Esophagus (tissue), 2 donors: Measurements from ENCODE around the gene PCED1B. TPM values are rescaled to one million over a fixed set of nuclear protein-coding genes. Genes with fewer than 3 reads are reported as not detected.

ENCODE experiments used
- H3K27ac ChIP-seq, 2 donors: one replicate each; pipeline ENCODE4 v1.5.1; 2013; ENCODE audit warnings: low read depth in 2 of 2, mild to moderate bottlenecking in 2 of 2, inconsistent platforms in 1 of 2, low read length in 1 of 2, moderate library complexity in 1 of 2
- H3K27me3 ChIP-seq, 2 donors: one replicate each; pipeline ENCODE4 v1.6.1; 2013; ENCODE audit warnings: low read length in 2 of 2, control low read depth in 1 of 2, mild to moderate bottlenecking in 1 of 2; ENCODE audit not compliant: insufficient read depth in 2 of 2, control insufficient read depth in 1 of 2
- H3K36me3 ChIP-seq, 2 donors: one replicate each; pipeline ENCODE4 v1.6.1; 2013; ENCODE audit warnings: low read length in 1 of 2; ENCODE audit not compliant: control insufficient read depth in 2 of 2, insufficient read depth in 2 of 2
- H3K4me1 ChIP-seq, 2 donors: one replicate each; pipeline ENCODE4 v1.6.1; 2013; ENCODE audit warnings: low read length in 1 of 2; ENCODE audit not compliant: control insufficient read depth in 2 of 2, insufficient read depth in 2 of 2
- H3K4me3 ChIP-seq, 2 donors: one replicate each; pipeline ENCODE4 v1.5.1; 2013; ENCODE audit warnings: low read length in 2 of 2, mild to moderate bottlenecking in 2 of 2, low read depth in 1 of 2, moderate library complexity in 1 of 2
- H3K9me3 ChIP-seq, 2 donors: one replicate each; pipeline ENCODE4 v1.6.1; 2013; ENCODE audit warnings: mild to moderate bottlenecking in 2 of 2, low read depth in 1 of 2, low read length in 1 of 2, moderate library complexity in 1 of 2; ENCODE audit not compliant: control insufficient read depth in 2 of 2, insufficient read depth in 1 of 2
- WGBS, 2 donors: extraction: QIAGEN DNeasy Blood & Tissue Kit; methylation state at CpG; one replicate each; pipeline ENCODE4 v1.1.7; 2013; 5-methylcytosine and 5-hydroxymethylcytosine counted together
- polyA plus RNA-seq, 2 donors: library from polyadenylated mRNA; stranded (reverse); fragments of 200-250 nt; gene quantifications; one replicate each; pipeline ENCODE4 v1.2.3, GENCODE V29; 2013
- donor health status: healthy with polysubstance abuse.
- donor health status: Bipolar disorder and iron deficiency.

The PCED1B gene
- polyA plus RNA-seq, 2 donors, result 1.2 to 1.6 TPM

- H3K27ac ChIP-seq, result no peak overlapping the region
- no peaks in the 10 kb centered on the region for H3K36me3 ChIP-seq
- H3K4me3 ChIP-seq, result no peak overlapping the region
- no peaks in the 10 kb centered on the region for H3K9me3 ChIP-seq
- WGBS, 2 donors, result 79 to 82% methylated on average over 1 of the region's 1 CpG
- H3K27me3 ChIP-seq, result no peaks in the 10 kb centered on the region
- H3K4me1 ChIP-seq, result peaks cover 0 to 3% of the 10 kb centered on the region in 2 donors
Observed at GRCh38 chr12:47084172-47084571, 4.8 kb downstream of the PCED1B start.

GRCh38 chr12:47085815-47086252 is 6.4 kb downstream of the PCED1B start:
- no peaks in the 10 kb centered on the region for H3K9me3 ChIP-seq
- H3K27ac ChIP-seq, result peak overlapping the region in 1 of 2 donors; percentile 17
- H3K4me3 ChIP-seq, result no peak overlapping the region
- peaks cover 0 to 3% of the 10 kb centered on the region in 2 donors for H3K4me1 ChIP-seq
- no peaks in the 10 kb centered on the region for H3K27me3 ChIP-seq
- H3K36me3 ChIP-seq, result no peaks in the 10 kb centered on the region
- WGBS, 2 donors, result 43 to 47% methylated on average over 6 of the region's 6 CpGs

GRCh38 chr12:47087088-47087688 is 7.8 kb downstream of the PCED1B start:
- H3K4me1 ChIP-seq, result peaks cover 0 to 3% of the 10 kb centered on the region in 2 donors
- no peak overlapping the region for H3K4me3 ChIP-seq
- H3K9me3 ChIP-seq, result no peaks in the 10 kb centered on the region
- H3K27ac ChIP-seq, result no peak overlapping the region
- H3K36me3 ChIP-seq, result no peaks in the 10 kb centered on the region
- 60 to 65% methylated on average over 2 of the region's 2 CpGs for WGBS, 2 donors
- H3K27me3 ChIP-seq, result no peaks in the 10 kb centered on the region

- Histone ChIP-seq H3K27me3 (no peaks in the 10 kb centered on the region), H3K4me3 (no peak overlapping the region), H3K27ac (peak overlapping the region; percentile 35 to 74), H3K9me3 (no peaks in the 10 kb centered on the region), H3K4me1 (peaks cover 0 to 3% of the 10 kb centered on the region in 2 donors), H3K36me3 (no peaks in the 10 kb centered on the region)
- WGBS, 2 donors, result 29 to 46% methylated on average over 7 of the region's 7 CpGs
Observed at GRCh38 chr12:47088021-47088944, 8.9 kb downstream of the PCED1B start.

GRCh38 chr12:47091009-47091408 is 11.6 kb downstream of the PCED1B start:
- H3K27ac ChIP-seq, result no peak overlapping the region
- H3K27me3 ChIP-seq, result no peaks in the 10 kb centered on the region
- H3K36me3 ChIP-seq, result no peaks in the 10 kb centered on the region
- WGBS, 2 donors, result 90 to 93% methylated on average over 2 of the region's 2 CpGs
- H3K4me1 ChIP-seq, result peaks cover 0 to 3% of the 10 kb centered on the region in 2 donors
- no peak overlapping the region for H3K4me3 ChIP-seq
- H3K9me3 ChIP-seq, result no peaks in the 10 kb centered on the region

GRCh38 chr12:47094804-47095203 is 15.4 kb downstream of the PCED1B start:
- 88 to 96% methylated on average over 4 of the region's 4 CpGs for WGBS, 2 donors
- Histone ChIP-seq H3K4me1 (no peaks in the 10 kb centered on the region), H3K27ac (no peak overlapping the region), H3K36me3 (no peaks in the 10 kb centered on the region), H3K4me3 (no peak overlapping the region), H3K27me3 (no peaks in the 10 kb centered on the region), H3K9me3 (no peaks in the 10 kb centered on the region)

- no peaks in the 10 kb centered on the region for H3K27me3 ChIP-seq
- no peak overlapping the region for H3K4me3 ChIP-seq
- no peak overlapping the region for H3K27ac ChIP-seq
- WGBS, 2 donors, result 68 to 76% methylated on average over 3 of the region's 3 CpGs
- H3K36me3 ChIP-seq, result no peaks in the 10 kb centered on the region
- H3K4me1 ChIP-seq, result no peaks in the 10 kb centered on the region
- no peaks in the 10 kb centered on the region for H3K9me3 ChIP-seq
Observed at GRCh38 chr12:47095446-47096236, 16.2 kb downstream of the PCED1B start.

- Histone ChIP-seq H3K9me3 (no peaks in the 10 kb centered on the region), H3K4me1 (no peaks in the 10 kb centered on the region), H3K36me3 (no peaks in the 10 kb centered on the region), H3K27ac (no peak overlapping the region), H3K4me3 (no peak overlapping the region), H3K27me3 (no peaks in the 10 kb centered on the region)
- 60 to 67% methylated on average over 7 of the region's 7 CpGs for WGBS, 2 donors
Observed at GRCh38 chr12:47097276-47097896, 18.0 kb downstream of the PCED1B start.

GRCh38 chr12:47098099-47098498 is 18.7 kb downstream of the PCED1B start:
- Histone ChIP-seq H3K27me3 (no peaks in the 10 kb centered on the region), H3K4me1 (no peaks in the 10 kb centered on the region), H3K36me3 (no peaks in the 10 kb centered on the region), H3K9me3 (no peaks in the 10 kb centered on the region), H3K27ac (no peak overlapping the region), H3K4me3 (no peak overlapping the region)
- WGBS, 2 donors, result 89 to 94% methylated on average over 6 of the region's 6 CpGs
